PC-3 (cell line): ENCODE results near the gene TAOK2.

ENCODE experiments used
- EZH2 ChIP-seq: fragments of 300-600 bp; sonication (generic); IDR thresholded peaks from one replicate; pipeline ENCODE4 v1.6.1; 2017; ENCODE audit warnings: antibody characterized with exemption, mild to moderate bottlenecking, low read length; ENCODE audit not compliant: unreplicated experiment
- EZH2phosphoT487 ChIP-seq: fragments of 300-600 bp; sonication (generic); IDR thresholded peaks from 2 replicates; pipeline ENCODE4 v1.6.1; 2018; ENCODE audit warnings: mild to moderate bottlenecking, antibody characterized with exemption, low read length, borderline replicate concordance
- TF ChIP-seq, protein P1 (sequence below): fragments of 300-600 bp; sonication (generic); conservative IDR thresholded peaks from 2 replicates; pipeline ENCODE4 v1.5.1; 2017; ENCODE audit warnings: antibody characterized with exemption, low read depth, mild to moderate bottlenecking, low read length

DNA sequence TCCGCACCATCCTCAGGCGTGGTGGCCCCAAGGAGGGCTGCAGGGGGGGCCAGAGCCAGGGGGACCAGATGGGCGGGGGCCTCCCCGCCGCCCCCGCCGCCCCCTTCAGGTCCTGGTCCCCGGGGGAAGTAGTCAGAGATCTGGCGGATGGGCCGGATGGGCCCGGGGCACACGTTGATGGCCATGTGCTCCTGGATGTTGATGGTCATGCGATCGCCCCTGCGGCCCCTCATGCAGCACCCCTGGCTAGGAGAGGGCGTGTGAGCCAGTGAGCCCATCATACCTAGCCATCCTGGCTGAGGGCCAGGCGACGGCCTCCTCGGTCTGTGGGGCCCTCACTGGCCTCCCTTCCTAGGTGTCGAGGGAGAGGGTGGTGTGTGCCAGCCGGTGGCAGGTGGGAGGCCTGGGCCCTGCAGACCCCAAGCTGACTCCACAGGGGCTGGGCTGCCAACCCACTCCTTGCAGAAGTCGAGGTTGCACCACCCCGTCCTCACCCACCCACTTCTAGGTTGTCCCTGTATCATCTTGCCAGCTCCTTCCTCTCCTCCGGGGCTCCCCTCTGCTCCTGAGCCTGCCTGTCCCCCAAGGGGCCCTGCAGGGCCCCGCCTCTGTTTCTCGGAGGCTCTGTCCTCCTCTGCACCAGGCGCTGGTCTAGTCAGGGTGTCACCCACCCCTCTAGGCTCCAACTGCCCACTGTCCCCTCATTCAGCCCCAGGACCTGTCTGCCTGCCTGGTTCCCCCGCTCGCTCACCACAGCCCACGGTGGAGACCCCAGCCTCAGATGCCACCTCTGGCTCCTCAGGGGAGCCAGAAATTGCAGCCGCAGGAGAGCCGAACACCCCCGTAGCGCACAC is 36.5 kb downstream of the TAOK2 start:
- TF ChIP-seq, protein P1, sequence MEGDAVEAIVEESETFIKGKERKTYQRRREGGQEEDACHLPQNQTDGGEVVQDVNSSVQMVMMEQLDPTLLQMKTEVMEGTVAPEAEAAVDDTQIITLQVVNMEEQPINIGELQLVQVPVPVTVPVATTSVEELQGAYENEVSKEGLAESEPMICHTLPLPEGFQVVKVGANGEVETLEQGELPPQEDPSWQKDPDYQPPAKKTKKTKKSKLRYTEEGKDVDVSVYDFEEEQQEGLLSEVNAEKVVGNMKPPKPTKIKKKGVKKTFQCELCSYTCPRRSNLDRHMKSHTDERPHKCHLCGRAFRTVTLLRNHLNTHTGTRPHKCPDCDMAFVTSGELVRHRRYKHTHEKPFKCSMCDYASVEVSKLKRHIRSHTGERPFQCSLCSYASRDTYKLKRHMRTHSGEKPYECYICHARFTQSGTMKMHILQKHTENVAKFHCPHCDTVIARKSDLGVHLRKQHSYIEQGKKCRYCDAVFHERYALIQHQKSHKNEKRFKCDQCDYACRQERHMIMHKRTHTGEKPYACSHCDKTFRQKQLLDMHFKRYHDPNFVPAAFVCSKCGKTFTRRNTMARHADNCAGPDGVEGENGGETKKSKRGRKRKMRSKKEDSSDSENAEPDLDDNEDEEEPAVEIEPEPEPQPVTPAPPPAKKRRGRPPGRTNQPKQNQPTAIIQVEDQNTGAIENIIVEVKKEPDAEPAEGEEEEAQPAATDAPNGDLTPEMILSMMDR = no peak
- no peak for TF ChIP-seq EZH2phosphoT487
- no peak for TF ChIP-seq EZH2
